ENCODE results near the gene TBX2. TPM values are rescaled to one million over a fixed set of nuclear protein-coding genes. Genes with fewer than 3 reads are reported as not detected.
A peak's percentile ranks its signal among the peaks of the same experiment; 100 is the strongest.
"Not testable (repeated sequence)": the region's sequence is repeated elsewhere in the genome, so short reads cannot be mapped to it uniquely, and the experiment has no call there.

TBX2 gene
- total RNA-seq, 1 experiment from 2014 or later, result 2.1 TPM

- DNase-seq (ENCODE audit: low read depth), result peak; percentile 89
These were observed 27.1 kb downstream of the TBX2 start for GRCh38 chr17:61426482-61427304.

DNA sequence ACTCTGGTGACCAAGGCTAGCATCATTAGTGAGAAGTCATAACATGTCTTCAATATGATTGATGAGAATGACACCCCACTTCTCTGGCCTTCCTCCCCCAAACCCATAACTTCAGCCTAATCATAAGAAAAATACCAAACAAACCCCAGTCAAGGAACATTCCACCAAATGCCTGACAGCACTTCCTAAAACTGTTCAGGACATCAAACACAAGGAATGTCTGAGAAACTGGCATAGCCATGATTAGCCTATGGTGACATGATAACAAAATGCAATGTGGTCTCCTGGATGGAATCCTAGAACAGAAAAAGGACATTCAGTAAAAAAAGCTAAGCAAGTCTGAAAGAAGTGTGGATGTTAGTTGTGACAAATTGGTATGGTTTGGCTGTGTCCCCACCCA is 27.9 kb downstream of the TBX2 start:
- DNase-seq (ENCODE audit: low read depth), result no peak

DNA sequence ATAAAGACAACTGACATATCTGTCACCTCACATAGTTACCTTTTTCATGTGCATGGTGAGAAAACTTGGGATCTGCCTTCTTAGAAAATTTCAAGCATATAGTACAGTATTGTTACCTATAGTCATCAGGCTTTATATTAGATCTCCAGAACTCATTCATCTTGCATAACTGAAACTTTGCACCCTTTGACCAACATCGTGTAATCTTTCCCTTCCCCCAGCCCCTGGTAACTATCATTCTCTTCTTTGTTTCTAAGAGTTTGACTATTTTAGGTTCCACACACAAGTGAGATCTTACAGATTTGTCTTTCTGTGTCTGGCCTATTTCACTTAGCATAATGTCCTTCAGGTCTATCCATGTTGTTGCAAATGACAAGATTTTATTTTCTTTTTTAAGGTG is 29.6 kb downstream of the TBX2 start:
- DNase-seq (ENCODE audit: low read depth), result no peak

DNA sequence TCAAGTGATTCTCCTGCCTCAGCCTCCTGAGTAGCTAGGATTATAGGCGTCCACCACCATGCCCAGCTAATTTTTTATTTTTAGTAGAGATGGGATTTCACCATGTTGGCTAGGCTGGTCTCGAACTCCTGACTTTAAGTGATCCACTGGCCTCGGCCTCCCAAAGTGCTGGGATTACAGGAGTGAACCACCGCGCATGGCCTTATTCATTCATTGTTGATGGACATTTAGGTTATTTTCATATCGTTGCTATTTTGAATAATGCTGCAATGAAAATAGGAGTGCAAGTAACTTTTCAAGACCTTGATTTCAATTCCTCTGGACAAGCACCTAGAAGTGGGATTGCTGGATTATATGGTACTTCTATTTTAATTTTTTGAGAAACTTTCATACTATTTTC is 30.2 kb downstream of the TBX2 start:
- not testable (repeated sequence) for DNase-seq (ENCODE audit: low read depth)

DNA sequence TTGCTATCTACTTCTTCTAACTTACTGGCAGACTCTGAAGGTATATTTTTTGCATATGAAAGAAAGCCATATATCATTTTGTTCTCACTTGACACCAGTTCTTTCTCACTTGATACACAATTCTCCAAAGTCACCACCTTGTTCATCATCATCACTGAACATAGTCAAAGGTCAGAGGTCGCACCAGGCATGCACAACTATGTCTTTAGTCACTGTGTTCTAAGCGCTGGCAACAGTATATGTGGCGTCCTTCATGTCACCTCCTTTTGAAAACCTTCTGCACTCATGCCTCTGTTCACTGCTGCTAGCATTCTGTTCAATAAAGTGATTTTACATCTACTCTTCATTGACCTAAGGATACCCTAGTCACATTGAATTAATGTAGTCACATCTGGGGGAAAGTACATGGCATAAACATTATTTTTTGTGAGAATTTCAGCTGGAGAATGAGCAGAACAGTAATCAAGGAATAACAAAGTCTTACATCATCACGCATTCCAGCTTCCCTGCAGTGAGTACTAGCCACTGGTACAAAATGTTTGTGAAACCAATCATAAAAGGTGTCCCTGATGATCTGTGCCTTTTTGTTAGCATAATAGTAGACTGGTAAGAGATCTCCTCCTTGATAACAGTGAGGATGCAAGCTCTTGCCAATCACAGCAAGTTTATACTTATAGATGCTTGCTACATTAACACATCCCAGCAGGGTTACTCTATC is 32.1 kb downstream of the TBX2 start:
- DNase-seq (ENCODE audit: low read depth), result no peak

- DNase-seq (ENCODE audit: low read depth), result no peak
These were observed 36.6 kb downstream of the TBX2 start for GRCh38 chr17:61436273-61436672.

DNA sequence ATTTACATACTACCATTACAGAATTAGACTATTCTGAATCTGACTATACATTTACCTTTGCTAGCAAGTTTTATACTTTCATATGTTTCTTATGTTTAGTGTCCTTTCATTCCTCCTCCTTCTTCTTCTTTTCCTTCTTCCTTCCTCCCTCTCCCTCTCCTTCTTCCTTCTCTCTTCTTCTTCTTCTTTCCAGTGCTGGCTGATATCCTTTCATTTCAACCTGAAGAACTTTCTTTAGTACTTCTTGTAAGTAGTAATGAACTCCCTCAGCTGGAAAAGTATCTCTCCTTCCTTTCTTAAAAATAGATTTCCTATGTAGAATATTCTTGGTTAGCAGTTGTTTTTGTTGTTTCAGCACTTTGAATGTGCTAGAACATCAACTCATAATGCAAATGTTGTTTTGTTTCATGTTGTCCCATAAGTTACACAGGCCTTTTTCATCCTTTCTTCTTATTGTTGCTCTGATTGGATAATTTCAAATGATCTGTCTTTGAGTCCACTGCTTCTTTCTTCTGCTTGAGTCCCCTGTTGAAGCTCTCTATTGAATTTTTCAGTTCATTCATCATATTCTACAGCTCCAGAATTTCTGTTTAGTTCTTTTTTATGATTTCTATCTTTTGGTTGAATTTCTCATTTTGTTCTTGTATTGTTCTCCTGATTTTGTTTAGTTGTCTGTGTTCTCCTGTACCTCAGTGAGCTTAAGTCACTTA is 37.5 kb downstream of the TBX2 start:
- no peak for DNase-seq (ENCODE audit: low read depth)

GRCh38 chr17:61440697-61441096 is 41.1 kb downstream of the TBX2 start:
- no peak for DNase-seq (ENCODE audit: low read depth)

DNA sequence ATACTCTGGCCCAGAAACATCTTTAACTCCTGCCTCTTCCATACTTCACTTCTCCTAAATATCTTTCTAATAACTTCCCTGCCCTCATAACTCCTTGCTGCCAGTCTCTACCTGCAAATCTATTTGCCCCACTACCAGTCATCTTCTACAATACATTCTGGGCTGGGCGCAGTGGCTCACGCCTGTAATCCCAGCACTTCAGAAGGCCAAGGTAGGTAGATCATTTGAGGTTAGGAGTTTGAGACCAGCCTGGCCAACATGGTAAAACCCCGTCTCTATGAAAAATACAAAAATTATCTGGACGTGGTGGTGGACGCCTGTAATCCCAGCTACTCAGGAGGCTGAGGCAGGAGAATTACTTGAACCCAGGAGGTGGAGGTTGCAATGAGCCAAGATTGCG is 41.9 kb downstream of the TBX2 start:
- not testable (repeated sequence) for DNase-seq (ENCODE audit: low read depth)

- DNase-seq (ENCODE audit: low read depth), result no peak
These were observed 42.6 kb downstream of the TBX2 start for GRCh38 chr17:61442136-61442775.

GRCh38 chr17:61442878-61443474 is 43.3 kb downstream of the TBX2 start:
- DNase-seq (ENCODE audit: low read depth), result no peak

DNA sequence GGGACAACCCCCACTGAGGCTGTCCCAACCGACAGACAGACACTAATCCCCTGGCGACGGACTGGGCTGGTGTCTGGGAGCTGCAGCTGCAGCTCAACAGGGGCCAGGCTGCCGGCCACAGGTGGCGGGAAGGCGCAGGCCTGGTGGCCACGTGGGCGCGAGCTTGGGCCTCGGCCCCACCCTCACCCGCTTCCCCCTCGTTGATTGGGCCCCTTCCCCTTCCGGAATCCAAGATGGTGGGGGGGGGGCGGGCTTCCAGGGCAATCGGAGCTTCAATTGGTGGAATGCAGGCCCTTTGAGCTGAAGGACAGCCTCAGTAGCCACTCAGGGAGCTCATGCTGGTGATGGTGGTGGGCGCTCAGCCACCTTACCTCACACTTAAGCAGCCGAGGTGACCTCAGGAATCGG is 43.8 kb downstream of the TBX2 start:
- DNase-seq (ENCODE audit: low read depth), result no peak

- DNase-seq (ENCODE audit: low read depth), result no peak
These were observed 44.4 kb downstream of the TBX2 start for GRCh38 chr17:61444075-61444474.

- DNase-seq (ENCODE audit: low read depth), result peak; percentile 36
These were observed 45.2 kb downstream of the TBX2 start for GRCh38 chr17:61444831-61445230.

- no peak for DNase-seq (ENCODE audit: low read depth)
These were observed 47.7 kb downstream of the TBX2 start for GRCh38 chr17:61447358-61447757.

DNA sequence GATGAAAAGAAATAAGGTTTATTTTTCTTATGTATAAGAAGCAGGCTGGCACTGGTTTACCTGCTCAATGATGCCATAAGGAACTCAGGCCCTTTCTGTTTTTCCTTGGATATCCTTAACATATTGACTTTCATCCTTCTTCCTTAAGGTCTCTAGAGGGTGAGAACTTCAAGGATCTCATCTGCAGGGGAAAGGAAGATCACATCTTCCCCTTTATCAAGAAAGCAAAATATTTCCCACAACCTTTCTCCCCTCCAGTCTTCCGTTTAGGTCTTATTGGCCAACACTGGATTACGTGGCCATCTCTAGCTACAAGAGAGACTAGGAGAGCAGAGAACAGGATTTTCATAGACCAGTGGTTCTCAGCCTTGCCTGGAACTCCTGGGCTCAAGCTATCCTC is 48.4 kb downstream of the TBX2 start:
- no peak for DNase-seq (ENCODE audit: low read depth)

GRCh38 chr17:61449140-61449539 is 49.5 kb downstream of the TBX2 start:
- DNase-seq (ENCODE audit: low read depth), result not testable (repeated sequence)

DNA sequence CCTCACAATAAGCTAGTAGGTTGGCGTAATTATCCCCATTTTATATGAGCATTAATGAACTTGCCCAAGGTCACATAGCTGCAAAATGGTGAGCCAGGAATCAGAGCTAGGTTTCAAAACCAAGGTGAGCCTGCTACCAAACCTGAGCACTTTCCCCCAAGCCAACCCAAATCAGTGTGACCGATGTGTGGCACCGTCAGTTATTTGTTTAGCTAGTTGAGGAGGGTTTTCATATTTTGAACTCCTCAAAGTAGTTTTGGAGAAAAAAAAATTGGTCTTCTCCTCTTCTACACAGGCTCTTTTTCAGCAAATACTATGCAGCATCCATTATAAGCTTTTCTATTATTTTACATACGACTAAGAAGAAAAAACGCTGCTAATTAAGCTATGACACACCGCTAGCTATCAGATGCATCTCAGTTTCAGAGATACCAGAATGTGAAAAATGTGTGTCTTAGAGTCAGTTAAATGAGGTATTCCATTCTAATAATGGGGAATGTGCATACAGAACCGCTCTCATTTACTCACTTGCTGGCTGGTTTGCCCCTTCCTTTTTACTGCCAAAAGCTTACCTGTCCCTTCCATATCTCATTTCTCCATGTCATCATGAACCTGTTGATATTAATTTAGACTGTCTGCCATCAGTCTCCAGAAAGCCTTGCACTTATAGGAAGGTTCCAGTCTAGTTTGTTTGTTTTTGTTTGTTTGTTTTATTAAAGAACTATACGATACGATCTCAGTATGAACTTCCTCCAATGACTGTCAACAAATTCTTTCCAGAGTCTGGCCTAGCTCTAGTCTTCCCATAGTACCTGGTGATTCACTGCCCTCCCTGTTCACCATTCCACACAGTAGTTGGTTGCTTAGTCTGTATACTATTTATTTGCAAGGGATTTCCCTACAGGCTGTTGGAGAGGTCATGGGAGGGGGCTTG is 50.3 kb downstream of the TBX2 start:
- DNase-seq (ENCODE audit: low read depth), result no peak

DNA sequence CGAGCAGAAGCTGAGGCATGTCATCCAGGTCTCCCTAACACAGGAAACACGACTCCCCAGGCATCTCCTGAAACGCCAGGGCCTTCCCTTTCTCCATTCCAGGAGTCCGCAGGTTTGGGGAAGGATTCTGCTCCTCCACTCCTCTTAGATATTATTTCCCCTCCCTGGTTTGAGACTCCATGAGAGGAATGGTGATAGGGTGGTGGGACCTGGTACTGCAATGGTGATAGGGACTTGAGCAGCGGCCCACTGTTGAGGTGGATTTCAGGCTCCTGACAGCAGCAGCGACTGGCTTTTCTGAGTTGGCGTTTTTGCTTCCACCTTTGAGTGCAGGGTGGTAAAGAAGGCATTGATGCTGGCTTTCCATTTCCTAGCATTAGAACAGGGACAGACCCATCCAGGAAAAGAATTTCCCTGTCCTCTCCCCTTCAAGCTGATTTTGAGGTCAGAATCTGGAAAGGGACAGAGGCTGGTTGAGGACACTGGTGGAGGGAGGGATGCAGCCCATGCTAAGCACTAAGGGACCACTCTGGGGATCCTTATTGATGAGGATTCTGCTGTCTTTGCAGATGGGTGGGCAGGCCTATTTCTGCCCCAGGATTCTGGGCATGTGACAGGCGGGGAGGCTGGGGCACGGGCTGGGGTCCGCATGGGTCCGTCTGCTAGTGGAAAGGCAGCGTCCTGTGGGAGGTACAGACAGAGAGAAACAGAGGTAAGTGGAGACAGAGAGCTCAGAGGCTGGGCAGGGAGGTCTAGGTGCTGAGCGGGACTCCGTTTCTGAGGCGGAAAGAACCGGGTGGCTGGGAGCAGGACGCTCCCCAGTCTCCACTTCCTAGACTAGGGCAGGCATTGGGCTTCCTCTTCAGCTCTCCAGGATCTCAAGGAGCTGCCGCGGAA is 51.2 kb downstream of the TBX2 start:
- no peak for DNase-seq (ENCODE audit: low read depth)

Data from HT1080 (cell line).